GM19463 (cell line): Measurements from ENCODE around the gene TXNRD2.
"Not testable (repeated sequence)": the region's sequence is repeated elsewhere in the genome, so short reads cannot be mapped to it uniquely, and the experiment has no call there.

Source experiments
- ATAC-seq: cut with Tn5 transposase; IDR thresholded peaks from one replicate; pipeline ENCODE4 v1.9.1; 2021; ENCODE audit warnings: mild to moderate bottlenecking, moderate library complexity; ENCODE audit not compliant: unreplicated experiment

The TXNRD2 gene

GRCh38 chr22:19848298-19849224 lies 93.1 kb downstream of the TXNRD2 start:
- no peak for ATAC-seq

DNA sequence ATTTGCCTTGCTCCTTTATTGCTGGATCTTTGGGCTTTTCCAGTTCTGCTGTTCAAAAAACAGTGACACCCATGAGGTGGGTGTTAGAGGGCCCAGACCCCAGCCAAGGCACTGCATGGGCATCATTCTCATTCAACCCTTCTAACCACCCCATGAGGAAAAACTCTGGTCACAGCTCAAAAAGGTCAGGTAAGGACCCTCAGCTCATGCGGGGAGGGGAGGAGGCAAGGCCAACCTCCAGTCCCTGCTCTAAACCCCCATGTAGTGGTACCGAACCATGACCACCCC lies 94.3 kb downstream of the TXNRD2 start:
- ATAC-seq = no peak

DNA sequence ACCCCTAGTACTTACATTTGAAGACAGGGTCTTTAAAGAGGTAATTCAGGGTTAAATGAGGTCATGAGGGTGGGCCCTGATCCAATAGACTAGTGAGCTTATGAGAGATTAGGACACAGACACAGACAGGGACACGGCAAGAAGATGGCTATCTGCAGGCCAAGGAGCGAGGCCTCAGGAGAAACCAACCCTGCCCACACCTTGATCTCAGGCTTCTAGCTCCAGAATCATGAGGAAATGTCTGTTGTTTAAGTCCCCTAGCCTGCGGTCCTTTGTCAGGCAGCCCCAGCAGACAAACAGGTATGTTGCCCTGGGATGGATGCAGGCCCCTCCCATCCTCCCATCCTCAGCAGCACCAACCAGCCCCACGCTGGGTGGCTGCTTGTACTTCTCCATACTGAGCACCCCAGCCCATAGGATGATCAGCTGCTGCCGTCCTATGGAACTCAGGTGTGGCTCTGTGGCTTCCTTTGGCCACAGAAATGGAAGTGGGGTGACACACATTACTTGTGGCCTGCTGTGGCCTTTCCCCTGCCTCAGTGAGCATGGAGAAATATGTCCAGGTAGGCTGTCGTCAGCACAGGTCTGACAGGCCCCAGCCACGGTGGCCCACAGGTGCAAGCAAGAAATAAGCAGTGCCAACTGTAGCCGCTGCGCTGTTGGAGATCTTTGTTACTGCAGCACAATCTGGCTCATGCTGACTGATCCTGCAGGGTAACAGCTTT lies 94.8 kb downstream of the TXNRD2 start:
- ATAC-seq = no peak

GRCh38 chr22:19845054-19845722 lies 96.4 kb downstream of the TXNRD2 start:
- ATAC-seq = no peak

DNA sequence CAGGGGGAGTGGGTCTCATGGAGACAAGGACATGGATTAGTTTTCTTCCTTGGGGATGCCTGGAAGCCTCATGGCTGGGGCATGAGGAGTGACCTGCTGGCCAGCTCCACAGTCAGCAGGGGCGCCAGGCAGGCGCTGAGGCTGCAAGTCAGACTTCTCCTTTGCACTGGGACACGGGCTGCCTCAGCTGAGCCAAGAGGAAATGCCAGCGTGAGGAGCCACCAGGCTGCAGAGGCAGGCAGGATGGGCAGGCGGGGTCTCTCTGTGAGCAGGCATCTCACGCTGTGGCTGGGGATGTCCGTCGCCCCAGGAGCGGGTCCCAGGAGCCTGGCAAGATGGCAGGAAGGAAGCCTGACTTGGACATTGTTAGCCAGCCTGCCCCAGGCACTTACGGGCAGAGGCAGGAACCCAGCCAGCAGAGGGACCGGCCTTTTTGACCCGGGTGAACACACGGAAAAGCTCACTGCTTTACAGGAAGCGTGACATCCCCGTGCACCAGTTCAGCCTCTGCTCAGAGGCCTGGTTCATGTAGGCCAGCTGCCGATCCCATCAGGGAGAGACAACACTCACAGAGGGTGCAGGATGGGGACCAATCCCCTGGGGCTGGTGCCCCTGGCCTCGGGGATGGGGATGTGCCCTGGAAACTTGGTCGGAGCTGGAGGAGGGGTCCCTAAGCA lies 97.1 kb downstream of the TXNRD2 start:
- ATAC-seq = no peak

DNA sequence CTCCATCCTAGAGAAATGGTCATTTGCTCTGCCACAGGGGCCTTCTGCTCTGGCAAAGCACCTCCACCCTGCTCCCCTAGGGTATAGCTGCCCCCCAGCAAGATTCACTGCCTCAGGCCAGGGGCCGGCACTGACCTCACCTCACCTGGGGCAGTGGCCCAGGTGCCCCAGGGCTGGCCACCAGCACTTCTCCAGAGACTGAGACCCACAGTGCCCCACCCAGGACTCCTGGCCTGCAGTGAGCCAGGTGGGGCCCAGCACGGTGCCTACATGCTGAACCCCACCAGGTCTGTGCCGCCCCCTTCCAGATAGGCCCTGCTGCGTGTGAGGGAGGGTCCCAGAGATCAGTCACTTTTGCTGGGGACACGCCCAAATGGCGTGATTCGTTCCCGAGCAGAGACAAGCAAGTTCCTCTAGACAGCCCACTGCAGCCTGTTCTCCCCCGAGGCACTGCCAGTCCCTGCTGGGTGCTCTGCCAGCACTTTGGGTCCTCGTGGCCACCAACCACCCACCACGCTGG lies 97.7 kb downstream of the TXNRD2 start:
- ATAC-seq = no peak

DNA sequence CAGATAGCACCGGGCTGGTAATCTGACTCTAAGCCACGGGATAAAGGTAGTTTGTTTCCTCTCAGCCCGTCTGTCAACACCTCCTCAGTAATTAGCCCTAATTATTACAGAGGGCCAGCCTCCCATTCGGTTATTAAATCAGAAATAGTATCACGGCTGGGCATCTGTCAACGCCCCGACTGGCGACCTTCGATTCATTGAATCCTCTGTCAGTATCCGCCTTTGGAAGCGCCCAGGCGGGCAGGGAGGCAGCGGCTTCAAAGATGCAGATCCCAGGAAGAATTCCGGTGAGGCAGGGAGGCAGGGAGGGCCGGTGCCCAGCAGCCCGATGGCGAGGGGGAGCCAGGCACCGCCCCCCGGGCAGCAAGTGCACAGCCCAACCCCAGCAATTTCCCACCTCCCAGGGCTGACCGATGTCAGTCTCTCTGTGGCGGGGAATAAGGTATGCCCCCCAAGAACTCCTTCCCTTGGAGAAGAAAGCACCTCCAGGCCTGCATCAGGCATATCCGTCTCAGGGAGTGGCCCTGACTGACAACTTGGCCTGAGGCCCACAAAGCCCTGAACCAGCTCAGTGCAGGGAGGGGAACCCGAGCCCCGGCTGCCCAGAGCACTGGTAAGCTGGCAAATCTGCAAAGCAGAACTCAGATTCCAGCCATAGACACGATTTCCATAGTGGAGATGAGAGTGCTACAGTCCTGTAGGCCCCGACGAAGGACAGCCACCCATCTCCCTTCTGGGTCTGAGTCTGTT lies 98.3 kb downstream of the TXNRD2 start:
- no peak for ATAC-seq

DNA sequence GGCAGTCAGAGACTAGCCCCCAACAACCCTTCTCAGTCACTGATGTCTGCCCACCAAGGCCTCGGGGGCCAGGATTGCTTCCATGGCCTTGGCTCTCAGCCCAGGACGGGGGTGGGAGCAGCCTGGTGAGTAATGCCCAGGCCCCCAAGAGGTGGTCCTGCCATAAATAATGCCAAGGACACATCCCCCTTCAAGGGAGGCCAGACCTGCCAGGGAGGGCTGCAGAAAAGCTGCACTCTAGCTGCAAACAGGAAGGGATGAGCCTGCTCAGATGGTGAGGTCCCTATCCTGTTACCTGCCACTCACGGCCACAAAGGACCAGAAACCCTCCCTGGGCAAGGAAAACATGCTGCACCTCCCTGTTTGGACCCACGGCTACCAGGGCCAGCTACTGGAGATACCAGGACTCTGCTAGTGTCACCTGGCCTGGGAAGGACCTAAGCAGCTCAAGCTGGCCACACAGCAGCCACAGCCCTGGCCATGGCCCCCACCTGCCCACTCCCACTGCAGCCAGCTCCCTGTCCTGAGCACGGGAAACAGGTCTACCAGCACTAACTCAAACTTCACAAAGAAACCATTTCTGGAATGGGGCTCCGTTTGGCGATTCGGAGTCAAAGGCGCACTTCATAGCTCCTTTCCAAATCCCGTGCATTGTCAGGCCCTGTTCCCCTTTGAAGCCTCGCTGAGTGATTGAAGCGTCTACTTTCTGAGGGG lies 99.1 kb downstream of the TXNRD2 start:
- ATAC-seq = no peak

DNA sequence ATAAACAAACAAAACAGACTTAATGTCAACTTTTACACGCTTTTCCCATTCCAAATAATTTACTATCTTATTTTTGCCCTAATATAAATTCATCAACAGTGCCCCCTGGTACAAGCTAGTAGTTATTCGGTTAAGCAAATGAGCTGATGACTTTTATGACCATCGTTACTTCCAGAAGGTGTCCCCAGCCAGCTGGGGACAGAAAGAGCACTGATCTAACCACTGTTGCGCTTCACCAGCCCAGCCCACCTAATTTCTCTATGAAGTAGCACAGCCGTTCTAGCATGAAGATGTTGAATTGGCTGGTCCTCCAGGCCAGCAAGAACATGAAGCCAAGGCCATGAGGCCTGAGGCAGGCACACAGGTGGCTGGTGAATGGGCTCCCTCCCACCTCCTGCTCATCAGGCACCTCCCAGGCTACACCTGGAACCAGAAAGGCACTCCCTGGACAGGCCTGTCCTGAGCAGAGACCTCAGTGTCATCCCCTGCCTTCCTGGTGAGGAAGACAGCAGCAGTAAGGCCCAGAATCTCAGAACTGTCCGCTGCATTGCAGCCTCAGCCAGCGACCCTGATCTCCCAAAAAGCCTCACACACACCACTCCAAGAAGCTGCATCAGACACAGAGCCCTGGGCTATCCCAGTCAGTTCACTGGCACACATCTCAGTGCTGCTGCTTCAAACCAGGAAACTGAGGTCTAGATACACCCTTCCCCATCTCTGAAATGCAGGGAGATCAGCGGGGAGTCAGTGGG lies 99.8 kb downstream of the TXNRD2 start:
- no peak for ATAC-seq

GRCh38 chr22:19840955-19841640 lies 100.5 kb downstream of the TXNRD2 start:
- no peak for ATAC-seq

DNA sequence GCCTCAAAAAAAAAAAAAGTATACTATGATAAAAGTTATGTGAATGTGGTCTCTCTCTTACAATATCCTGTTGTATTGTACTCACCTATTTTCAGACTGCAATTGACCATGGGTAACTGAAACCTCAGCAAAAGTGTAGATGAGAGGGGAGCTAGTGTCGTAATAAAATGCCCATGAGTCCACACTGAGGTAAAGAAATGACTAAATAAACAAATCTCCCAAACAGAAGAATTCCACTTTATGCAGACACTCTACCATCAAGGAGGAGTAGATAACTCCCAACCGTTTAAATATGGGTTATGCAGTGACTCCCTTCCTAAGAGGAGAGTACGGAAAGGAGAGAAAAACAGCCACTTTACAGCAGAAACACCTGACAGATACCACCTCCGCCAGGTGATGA lies 101.6 kb downstream of the TXNRD2 start:
- no peak for ATAC-seq

GRCh38 chr22:19837915-19838314 lies 103.7 kb downstream of the TXNRD2 start:
- no peak for ATAC-seq

- ATAC-seq = no peak
Observed at GRCh38 chr22:19836512-19836911, 105.1 kb downstream of the TXNRD2 start.

GRCh38 chr22:19834599-19834998 lies 107.0 kb downstream of the TXNRD2 start:
- ATAC-seq = no peak

DNA sequence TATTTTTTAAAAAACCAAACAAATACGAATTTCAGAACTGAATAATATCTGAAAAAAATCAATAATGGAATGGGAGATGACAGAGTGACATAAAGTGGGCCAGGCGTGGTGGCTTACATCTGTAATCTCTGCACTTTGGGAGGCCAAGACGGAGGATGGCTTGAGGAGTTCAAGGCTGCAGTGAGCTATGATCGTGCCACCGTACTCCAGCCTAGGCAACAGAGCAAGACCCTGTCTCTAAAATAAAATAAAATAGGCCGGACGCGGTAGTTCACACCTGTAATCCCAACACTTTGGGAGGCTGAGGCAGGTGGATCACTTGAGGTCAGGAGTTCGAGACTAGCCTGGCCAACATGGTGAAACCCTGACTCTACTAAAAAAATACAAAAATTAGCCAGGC lies 108.3 kb downstream of the TXNRD2 start:
- not testable (repeated sequence) for ATAC-seq

DNA sequence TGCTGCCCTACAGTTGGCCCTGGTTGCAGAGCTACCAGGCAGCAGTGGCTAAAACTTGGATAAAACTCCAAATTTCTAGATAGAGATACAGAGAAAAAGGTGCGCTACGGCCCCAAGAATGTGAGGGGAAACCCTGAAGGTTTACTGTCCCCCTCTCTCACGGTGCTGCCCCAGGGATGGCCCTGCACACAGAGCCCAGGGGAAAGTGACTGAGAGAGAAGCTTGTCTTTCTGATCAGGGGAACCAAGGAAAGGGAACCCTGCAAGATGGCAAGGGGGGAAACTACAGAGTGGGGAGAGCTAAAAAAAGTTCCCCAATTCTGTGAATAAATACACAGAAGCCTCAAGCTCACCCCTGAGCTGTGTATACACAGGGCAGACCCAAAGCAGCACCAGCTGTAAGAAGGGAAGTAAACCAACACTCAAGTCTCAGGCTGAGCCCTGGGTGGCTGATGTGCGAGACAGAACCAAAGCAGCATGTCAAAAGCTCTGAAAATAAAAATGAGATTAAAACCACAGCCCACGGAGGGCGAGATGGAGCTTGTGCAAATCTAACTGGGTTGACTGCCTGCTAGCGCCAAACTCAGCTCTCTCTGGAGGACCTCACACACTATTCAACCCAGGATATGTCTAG lies 109.0 kb downstream of the TXNRD2 start:
- ATAC-seq = no peak

- not testable (repeated sequence) for ATAC-seq
Observed at GRCh38 chr22:19831979-19832378, 109.6 kb downstream of the TXNRD2 start.

- ATAC-seq = no peak
Observed at GRCh38 chr22:19831016-19831415, 110.6 kb downstream of the TXNRD2 start.
